MCF 10A (cell line): ENCODE data around the gene FRMPD4. TPM values are rescaled to one million over a fixed set of nuclear protein-coding genes. Genes with fewer than 3 reads are reported as not detected.
A peak's percentile ranks its signal among the peaks of the same experiment; 100 is the strongest.

ENCODE experiments used
- BruUV-seq: library from RNA; stranded (reverse); fragments of 400-500 nt; replicated peaks from 2 replicates; lab custom pipeline; 2021; lab: Mats Ljungman, UMichigan
- CTCF ChIA-PET: fragments of 300-600 bp; sonication (Branson Sonifier 250); formaldehyde crosslinking; extraction: SDS; loops from one replicate; lab custom pipeline; 2021; ENCODE audit warnings: antibody characterized with exemption, inconsistent platforms; lab: Yijun Ruan, JAX
- POLR2A ChIA-PET: fragments of 300-600, 350-650 bp; sonication (Branson Sonifier 250); formaldehyde crosslinking; extraction: SDS; loops from one replicate; lab custom pipeline; 2020; ENCODE audit warnings: antibody characterized with exemption, inconsistent platforms; lab: Yijun Ruan, JAX
- DNase-seq: peaks from one replicate; pipeline ENCODE4 v3.0.0-alpha.2; 2018; ENCODE audit not compliant: unreplicated experiment
- H3K27ac Mint-ChIP-seq: one replicate; pipeline ENCODE4 v1.8.0; 2022; ENCODE audit warnings: mild to moderate bottlenecking, low read depth, mixed read lengths; ENCODE audit not compliant: unreplicated experiment
- H3K27me3 Mint-ChIP-seq: one replicate; pipeline ENCODE4 v1.8.0; 2022; ENCODE audit warnings: mixed read lengths; ENCODE audit not compliant: insufficient read depth, unreplicated experiment
- H3K36me3 Mint-ChIP-seq: one replicate; pipeline ENCODE4 v1.8.0; 2022; ENCODE audit warnings: mild to moderate bottlenecking, moderate library complexity, mixed read lengths; ENCODE audit not compliant: insufficient read depth, unreplicated experiment
- H3K4me1 Mint-ChIP-seq: one replicate; pipeline ENCODE4 v1.8.0; 2022; ENCODE audit warnings: mixed read lengths; ENCODE audit not compliant: insufficient read depth, unreplicated experiment
- H3K4me3 Mint-ChIP-seq: one replicate; pipeline ENCODE4 v1.8.0; 2022; ENCODE audit warnings: mild to moderate bottlenecking, moderate library complexity, mixed read lengths; ENCODE audit not compliant: unreplicated experiment
- H3K9me3 Mint-ChIP-seq: one replicate; pipeline ENCODE4 v1.8.0; 2022; ENCODE audit warnings: mixed read lengths; ENCODE audit not compliant: unreplicated experiment
- CTCF ChIP-seq: fragments of 200-600 bp; IDR thresholded peaks from one replicate; pipeline ENCODE4 v1.8.0; 2022; ENCODE audit warnings: antibody characterized with exemption, mild to moderate bottlenecking; ENCODE audit not compliant: unreplicated experiment
- intact Hi-C: fragments of 100-400 bp; cut with micrococcal nuclease; formaldehyde crosslinking; loops from 2 replicates; pipeline ENCODE4 v1.14.1; 2022
- total RNA-seq: library from RNA; stranded (reverse); gene quantifications from 2 replicates; pipeline ENCODE4 v1.2.3, GENCODE V29; 2022

FRMPD4 gene
- total RNA-seq, 1 experiment from 2014 or later = not detected

GRCh38 chrX:12249997-12250396 is 111.7 kb downstream of the FRMPD4 start:
- Mint-ChIP-seq H3K4me1 (no peaks in the 10 kb centered on the region), H3K27me3 (peaks cover 7% of the 10 kb centered on the region), H3K4me3 (no peak overlapping the region), H3K27ac (no peak overlapping the region), H3K9me3 (no peaks in the 10 kb centered on the region), H3K36me3 (no peaks in the 10 kb centered on the region)
- ChIA-PET POLR2A (no interaction called here), CTCF (no interaction called here)
- no peak for TF ChIP-seq CTCF
- intact Hi-C loops = no loop called here
- no TSS peak for BruUV-seq
- no peak for DNase-seq

GRCh38 chrX:12263211-12263610 is 124.9 kb downstream of the FRMPD4 start:
- CTCF ChIA-PET = no interaction called here
- Mint-ChIP-seq H3K27ac (no peak overlapping the region), H3K4me1 (peaks cover 6% of the 10 kb centered on the region), H3K4me3 (no peak overlapping the region), H3K9me3 (peaks cover 14% of the 10 kb centered on the region), H3K36me3 (no peaks in the 10 kb centered on the region), H3K27me3 (no peaks in the 10 kb centered on the region)
- no TSS peak for BruUV-seq
- POLR2A ChIA-PET = no interaction called here
- intact Hi-C loops = no loop called here
- TF ChIP-seq CTCF = no peak
- DNase-seq = no peak

- Mint-ChIP-seq H3K27me3 (no peaks in the 10 kb centered on the region), H3K4me3 (no peak overlapping the region), H3K36me3 (no peaks in the 10 kb centered on the region), H3K9me3 (no peaks in the 10 kb centered on the region), H3K27ac (no peak overlapping the region), H3K4me1 (no peaks in the 10 kb centered on the region)
- BruUV-seq = no TSS peak
- TF ChIP-seq CTCF = no peak
- ChIA-PET POLR2A (no interaction called here), CTCF (interaction anchor here (0.6 kb wide), 1 partner anchor 196 kb away, joined by 4 read pairs; no protein-coding TSS in a partner anchor)
- peak; percentile 29 for DNase-seq
- intact Hi-C loops = no loop called here
These were observed 131.2 kb downstream of the FRMPD4 start for GRCh38 chrX:12269484-12269883.

GRCh38 chrX:12278151-12278550 is 139.9 kb downstream of the FRMPD4 start:
- CTCF ChIA-PET = no interaction called here
- intact Hi-C loops = no loop called here
- TF ChIP-seq CTCF = no peak
- Mint-ChIP-seq H3K4me3 (no peak overlapping the region), H3K27me3 (no peaks in the 10 kb centered on the region), H3K27ac (no peak overlapping the region), H3K9me3 (no peaks in the 10 kb centered on the region), H3K4me1 (no peaks in the 10 kb centered on the region), H3K36me3 (no peaks in the 10 kb centered on the region)
- no TSS peak for BruUV-seq
- POLR2A ChIA-PET = no interaction called here
- DNase-seq = no peak
